Body of pancreas (tissue), 4 donors: ENCODE data around the gene ZNF236.
"Not testable (repeated sequence)": the region's sequence is repeated elsewhere in the genome, so short reads cannot be mapped to it uniquely, and the experiment has no call there.

Source experiments
- POLR2A ChIP-seq, 3 donors: fragments of 450-650 bp; IDR thresholded peaks; one replicate each; pipeline ENCODE4 v1.6.1; 2016; ENCODE audit warnings: antibody characterized with exemption in 3 of 3, mild to moderate bottlenecking in 2 of 3
- TF ChIP-seq, protein P1 (sequence below), 7 experiments: fragments of 450-650 bp in 4 of 7; fragments of 200-600 bp in 3 of 7; sonication (generic) in 3 of 7; IDR thresholded peaks; one replicate each; pipeline ENCODE4 v1.5.1; 2016 to 2019; ENCODE audit warnings: antibody characterized with exemption in 7 of 7

GRCh38 chr18:76944346-76944745 is 122.0 kb downstream of the ZNF236 start:
- TF ChIP-seq, protein P1, sequence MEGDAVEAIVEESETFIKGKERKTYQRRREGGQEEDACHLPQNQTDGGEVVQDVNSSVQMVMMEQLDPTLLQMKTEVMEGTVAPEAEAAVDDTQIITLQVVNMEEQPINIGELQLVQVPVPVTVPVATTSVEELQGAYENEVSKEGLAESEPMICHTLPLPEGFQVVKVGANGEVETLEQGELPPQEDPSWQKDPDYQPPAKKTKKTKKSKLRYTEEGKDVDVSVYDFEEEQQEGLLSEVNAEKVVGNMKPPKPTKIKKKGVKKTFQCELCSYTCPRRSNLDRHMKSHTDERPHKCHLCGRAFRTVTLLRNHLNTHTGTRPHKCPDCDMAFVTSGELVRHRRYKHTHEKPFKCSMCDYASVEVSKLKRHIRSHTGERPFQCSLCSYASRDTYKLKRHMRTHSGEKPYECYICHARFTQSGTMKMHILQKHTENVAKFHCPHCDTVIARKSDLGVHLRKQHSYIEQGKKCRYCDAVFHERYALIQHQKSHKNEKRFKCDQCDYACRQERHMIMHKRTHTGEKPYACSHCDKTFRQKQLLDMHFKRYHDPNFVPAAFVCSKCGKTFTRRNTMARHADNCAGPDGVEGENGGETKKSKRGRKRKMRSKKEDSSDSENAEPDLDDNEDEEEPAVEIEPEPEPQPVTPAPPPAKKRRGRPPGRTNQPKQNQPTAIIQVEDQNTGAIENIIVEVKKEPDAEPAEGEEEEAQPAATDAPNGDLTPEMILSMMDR (IDR thresholded peaks at IDR 0.05): not testable (repeated sequence)
- not testable (repeated sequence) for TF ChIP-seq POLR2A (IDR thresholded peaks at IDR 0.05)
